GM12873 (cell line): ENCODE data around the gene MT1M.

Source experiments
- TF ChIP-seq, protein P1 (sequence below): IDR thresholded peaks from 2 replicates; pipeline ENCODE4 v1.5.1; 2012; ENCODE audit warnings: low read depth, mild to moderate bottlenecking, moderate library complexity, low read length, control low read depth; ENCODE audit not compliant: insufficient read depth; ENCODE audit errors: missing control alignments

Gene MT1M

DNA sequence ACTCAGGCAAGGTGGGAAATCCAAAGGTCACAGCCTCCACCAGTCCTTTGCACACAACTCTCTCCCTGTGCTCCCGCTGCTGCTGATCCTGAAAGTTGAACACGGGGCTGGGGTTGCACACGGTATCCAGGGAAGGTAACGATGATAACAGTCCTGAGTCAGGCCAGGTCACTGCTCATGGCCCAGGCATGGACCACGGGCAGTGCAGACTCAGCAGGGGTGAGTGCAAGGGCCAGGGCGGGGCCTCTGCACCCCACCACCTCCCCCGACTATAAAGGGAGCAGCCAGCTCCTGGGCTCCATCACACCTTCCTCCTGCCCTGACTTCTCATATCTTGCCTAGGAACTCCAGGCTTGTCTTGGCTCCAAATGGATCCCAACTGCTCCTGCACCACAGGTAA lies 19.1 kb downstream of the MT1M start, which contains the start of gene MT1B:
Gene MT1B (plus strand): TSS at position 301 of the 400 bp plus-strand sequence. CDS start 68 bp downstream, at position 369.
- TF ChIP-seq, protein P1, sequence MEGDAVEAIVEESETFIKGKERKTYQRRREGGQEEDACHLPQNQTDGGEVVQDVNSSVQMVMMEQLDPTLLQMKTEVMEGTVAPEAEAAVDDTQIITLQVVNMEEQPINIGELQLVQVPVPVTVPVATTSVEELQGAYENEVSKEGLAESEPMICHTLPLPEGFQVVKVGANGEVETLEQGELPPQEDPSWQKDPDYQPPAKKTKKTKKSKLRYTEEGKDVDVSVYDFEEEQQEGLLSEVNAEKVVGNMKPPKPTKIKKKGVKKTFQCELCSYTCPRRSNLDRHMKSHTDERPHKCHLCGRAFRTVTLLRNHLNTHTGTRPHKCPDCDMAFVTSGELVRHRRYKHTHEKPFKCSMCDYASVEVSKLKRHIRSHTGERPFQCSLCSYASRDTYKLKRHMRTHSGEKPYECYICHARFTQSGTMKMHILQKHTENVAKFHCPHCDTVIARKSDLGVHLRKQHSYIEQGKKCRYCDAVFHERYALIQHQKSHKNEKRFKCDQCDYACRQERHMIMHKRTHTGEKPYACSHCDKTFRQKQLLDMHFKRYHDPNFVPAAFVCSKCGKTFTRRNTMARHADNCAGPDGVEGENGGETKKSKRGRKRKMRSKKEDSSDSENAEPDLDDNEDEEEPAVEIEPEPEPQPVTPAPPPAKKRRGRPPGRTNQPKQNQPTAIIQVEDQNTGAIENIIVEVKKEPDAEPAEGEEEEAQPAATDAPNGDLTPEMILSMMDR: no peak

DNA sequence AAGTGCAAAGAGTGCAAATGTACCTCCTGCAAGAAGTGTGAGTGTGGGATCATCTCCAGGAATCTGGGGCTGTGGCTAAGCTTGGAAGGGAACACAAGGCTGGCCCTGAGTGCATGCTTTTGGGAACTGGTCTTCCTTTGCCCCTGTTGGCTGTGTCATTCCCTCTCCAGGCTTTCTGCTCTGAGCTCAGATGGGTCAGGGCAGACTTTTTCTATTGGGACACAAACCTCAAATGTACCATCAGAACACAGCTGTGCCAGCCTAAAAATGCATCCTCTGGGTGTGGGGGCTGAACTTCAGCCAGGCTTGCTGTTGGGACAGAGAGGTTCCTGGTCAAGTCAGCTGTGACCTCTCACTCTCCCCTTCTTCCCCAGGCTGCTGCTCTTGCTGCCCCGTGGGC lies 20.1 kb downstream of the MT1M start:
- TF ChIP-seq, protein P1: no peak

DNA sequence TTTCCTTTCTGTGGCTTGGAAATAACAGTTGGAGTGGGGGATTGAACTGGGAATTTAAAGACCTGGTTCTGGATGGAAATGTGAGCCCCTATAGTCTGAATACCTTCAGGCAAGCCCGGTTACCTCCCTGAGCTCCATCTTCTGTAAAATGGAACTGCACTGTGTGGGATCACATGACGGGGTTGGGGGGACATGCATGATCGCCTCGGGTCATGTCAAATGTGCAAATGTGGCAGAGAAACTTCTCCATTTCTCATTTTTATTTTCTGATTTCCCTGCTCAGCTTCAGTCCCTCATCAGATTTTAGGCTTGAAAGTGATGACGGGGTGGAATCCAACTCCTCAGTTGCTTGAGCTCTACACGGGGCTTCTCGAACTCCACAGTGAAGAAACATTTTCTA lies 20.8 kb downstream of the MT1M start:
- TF ChIP-seq, protein P1: no peak

DNA sequence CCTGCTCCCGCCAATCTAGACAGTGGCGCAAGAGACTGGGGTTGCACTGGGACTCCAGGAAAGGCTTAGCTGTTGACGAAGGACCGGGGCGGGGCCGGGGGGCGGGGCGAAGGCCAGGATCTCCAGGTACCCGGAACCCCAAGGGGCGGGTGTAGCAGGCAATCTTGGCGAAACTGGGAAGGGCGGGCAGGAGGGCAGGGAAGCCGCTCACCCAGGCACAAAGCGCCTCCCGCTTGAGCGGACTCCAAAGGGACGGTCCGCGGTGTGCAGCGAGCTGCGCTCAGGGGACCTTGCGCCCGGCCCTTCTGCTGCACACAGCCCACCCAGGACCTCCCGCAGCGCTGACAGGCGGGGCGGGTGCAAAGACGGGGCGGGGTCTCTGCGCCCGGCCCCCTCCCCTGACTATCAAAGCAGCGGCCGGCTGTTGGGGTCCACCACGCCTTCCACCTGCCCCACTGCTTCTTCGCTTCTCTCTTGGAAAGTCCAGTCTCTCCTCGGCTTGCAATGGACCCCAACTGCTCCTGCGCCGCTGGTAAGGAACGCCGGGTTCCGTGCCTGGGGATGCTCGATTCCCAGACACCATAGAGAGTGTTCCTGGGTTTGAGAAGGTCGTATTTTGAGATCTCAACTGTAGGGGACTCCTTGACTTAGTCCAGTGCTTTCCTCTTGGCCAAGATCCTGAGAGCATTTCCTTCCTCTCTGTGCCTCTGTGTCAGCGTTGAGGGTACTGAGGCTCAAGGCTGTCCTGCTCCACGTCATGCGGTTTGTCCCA lies 25.3 kb downstream of the MT1M start, which contains the start of gene MT1F:
Gene MT1F (plus strand): TSS at position 405 of the 772 bp plus-strand sequence. CDS start 100 bp downstream, at position 505.
- TF ChIP-seq, protein P1: no peak

DNA sequence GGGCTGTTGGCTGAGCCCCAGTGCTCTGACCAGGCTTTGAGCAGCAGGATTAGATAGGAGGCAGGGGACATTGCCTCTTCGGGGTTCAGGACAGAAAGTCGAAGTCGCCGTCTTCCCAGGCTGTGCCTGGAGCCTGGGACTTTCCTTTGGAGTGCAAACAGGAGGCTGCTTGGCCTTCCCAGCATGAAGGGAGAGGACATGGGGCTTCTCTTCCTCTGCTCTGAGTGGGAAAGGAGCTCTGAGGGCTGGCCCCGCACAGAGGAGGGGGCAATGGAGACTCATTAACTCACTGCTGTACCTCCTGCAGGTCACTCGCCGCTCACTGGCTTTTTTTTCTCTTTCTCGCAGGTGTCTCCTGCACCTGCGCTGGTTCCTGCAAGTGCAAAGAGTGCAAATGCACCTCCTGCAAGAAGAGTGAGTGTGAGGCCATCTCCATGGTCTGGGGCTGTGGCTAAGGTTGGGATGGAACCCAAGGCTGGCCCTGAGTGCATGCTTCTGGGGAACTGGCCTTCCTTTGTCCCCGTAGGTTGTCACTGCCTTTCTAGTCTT lies 25.9 kb downstream of the MT1M start:
- TF ChIP-seq, protein P1: no peak

DNA sequence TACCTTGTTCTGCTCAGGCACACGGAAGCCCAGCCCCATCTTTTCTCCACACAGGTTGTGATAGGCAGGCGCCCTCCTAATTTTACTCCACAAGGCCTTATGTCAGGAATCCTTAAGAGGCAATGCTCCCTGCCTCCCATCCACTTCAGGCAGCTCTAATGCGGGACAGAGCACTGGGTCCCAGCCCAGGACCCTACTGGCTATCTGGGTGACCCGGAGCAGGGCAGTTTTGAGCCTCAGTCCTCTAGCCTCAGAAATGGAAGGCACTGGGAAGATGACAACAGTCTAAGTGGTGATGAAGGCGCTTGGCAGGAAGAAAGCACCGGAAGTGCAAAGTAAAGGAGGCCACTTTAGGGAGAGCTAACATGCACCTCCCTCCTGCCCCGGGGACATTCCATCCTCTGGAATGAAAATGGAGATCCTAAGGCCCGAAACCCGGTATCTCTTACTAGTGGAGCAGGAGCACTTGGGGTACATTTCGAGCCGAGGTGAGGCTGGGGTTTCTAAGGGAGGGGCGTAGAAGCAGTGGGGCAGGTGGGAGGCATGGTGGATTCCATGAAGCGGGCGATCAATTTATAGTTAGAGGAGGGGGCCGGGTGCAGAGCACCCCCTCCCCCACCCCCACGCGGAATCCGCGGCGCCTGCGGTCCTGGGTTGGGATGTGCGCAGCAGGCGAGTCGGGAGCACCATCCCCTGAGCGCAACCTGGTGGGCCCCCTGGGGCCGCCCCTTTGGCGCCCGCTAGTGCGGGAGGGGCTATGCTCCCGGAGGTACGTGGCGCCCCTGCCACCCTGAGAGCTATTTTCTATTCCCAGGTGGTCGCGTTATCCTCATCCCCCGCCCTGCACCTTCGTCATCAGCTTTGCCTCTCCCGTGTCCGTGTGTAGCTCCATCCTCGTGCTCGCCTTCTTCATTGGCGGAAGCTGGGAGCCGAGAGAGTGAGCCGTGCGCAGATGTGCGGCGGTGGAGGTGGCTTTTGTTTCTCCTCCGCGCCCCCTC lies 30.2 kb downstream of the MT1M start:
- TF ChIP-seq, protein P1: no peak
